GM12874 (cell line): ENCODE data around the gene SYT9.

Experiments used
- TF ChIP-seq, protein P1 (sequence below): IDR thresholded peaks from 2 replicates; pipeline ENCODE4 v1.5.1; 2011; ENCODE audit warnings: low read depth, mild to moderate bottlenecking, control low read depth, low read length, moderate library complexity; ENCODE audit not compliant: insufficient read depth

Gene SYT9

DNA sequence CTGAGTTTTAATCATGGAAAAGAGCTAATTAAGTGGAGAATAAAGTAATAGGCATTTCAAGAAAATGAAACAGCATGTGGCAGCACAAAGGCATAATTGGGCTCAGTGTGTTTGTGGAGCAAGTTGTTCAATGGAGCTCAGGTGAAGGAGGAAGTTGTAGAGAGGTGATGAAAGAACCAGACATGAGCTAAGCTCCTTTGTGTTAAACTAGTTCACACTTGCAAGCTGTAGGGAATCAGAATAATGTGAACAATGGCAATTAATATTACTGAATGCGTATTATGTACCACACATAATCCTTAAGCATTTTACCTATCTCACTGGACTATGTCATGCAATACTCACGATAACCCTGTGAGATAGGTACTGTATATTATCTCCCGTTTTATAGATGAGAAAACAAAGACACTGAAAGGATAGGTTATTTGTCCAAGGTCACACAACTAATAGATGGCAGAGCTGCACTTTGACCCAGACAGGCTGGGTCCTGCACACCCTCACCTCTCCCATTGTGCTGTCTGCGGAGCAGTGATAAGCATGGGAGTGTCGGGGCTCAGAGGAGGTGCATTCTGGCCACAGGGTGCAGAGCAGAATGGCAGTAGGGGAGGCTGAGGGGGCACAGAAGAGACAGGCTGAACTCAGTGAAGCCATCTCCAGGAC lies 242.5 kb downstream of the SYT9 start:
- TF ChIP-seq, protein P1, sequence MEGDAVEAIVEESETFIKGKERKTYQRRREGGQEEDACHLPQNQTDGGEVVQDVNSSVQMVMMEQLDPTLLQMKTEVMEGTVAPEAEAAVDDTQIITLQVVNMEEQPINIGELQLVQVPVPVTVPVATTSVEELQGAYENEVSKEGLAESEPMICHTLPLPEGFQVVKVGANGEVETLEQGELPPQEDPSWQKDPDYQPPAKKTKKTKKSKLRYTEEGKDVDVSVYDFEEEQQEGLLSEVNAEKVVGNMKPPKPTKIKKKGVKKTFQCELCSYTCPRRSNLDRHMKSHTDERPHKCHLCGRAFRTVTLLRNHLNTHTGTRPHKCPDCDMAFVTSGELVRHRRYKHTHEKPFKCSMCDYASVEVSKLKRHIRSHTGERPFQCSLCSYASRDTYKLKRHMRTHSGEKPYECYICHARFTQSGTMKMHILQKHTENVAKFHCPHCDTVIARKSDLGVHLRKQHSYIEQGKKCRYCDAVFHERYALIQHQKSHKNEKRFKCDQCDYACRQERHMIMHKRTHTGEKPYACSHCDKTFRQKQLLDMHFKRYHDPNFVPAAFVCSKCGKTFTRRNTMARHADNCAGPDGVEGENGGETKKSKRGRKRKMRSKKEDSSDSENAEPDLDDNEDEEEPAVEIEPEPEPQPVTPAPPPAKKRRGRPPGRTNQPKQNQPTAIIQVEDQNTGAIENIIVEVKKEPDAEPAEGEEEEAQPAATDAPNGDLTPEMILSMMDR = no peak

DNA sequence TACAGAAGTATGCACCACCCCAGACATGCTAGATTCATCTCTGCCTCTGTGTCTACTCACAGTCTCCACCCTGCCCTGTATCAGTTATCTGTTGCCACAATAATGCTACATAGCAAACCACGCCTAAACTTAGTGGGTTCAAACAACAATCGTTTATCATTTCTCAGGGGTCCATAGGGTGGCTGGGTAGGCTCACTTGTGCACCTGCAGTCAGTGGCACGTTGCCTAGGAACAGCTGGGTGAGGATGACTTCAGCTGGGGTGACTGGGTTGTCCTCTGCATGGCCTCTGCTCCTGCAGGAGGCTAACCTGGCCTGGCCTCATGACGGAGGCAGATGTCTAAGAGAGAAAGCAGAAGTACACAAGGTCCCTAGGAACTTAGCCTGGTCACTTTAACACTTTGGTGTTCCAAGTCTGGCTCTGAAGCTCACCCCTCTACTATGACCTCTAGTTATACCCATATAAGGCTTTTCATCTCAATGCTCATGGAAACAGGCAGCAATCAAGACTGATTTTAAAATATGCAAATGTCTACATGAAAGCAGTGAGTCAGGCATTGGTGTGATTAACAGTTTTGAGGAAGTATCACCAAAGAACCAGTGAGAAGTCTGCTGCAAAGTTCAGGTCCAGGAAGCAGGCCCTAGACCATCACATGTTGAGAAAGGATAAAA lies 244.3 kb downstream of the SYT9 start:
- TF ChIP-seq, protein P1 = no peak

DNA sequence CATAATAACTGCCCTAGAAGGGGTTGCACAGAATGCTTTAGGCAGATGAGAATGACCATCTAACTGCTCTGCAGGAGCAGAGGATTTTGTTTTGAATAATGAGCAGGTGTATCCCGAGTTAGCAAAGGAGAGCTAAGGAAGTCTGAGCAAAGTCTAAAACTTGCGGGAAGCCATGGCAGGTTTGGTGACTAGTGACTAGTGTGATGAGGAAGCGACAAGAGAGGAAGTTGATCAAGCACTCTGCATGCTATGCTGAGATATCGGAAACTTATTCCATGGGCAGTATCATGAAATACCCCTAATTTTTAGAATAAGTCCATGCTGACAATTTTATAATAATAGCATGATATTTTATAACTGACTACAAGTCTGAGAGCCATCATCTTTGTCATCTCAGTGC lies 246.5 kb downstream of the SYT9 start:
- TF ChIP-seq, protein P1 = no peak

DNA sequence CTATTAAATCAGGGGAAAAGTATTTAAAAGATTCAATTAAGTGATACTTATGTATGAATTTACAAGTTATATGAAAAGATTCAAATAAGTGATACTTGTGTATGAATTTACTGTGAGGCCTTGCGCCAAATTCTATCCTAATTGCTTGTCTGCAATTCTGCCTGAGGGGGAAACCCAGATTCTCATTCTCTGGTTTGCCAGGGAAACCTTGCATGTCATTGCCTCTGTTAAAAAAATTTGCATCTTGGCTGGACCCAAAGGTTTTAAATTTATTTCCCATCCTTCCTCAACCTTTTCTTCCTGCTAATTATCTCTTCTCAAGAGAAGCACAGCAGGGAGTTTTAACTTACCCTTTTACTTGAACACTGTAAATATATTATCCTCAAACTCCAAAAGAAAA lies 247.4 kb downstream of the SYT9 start:
- TF ChIP-seq, protein P1 = no peak

DNA sequence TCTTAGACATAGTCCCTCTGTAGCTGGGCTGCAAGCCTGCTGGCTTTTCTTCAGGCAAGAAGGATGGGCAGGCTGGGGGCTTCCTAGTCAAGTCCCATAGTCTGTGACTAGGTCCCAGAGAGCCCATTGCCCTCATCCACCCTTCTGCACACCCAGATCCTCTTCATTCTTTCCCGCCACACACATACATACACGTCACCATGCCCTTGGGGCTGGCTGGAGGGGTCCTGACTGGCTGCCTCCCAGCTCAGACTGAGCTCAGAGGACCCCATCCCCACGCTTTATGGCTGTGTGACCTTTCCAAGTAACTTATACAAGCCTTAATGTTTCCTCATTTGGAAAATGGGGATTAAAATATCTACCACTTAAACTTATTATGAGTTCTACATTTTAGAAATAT lies 248.5 kb downstream of the SYT9 start:
- TF ChIP-seq, protein P1 = no peak

DNA sequence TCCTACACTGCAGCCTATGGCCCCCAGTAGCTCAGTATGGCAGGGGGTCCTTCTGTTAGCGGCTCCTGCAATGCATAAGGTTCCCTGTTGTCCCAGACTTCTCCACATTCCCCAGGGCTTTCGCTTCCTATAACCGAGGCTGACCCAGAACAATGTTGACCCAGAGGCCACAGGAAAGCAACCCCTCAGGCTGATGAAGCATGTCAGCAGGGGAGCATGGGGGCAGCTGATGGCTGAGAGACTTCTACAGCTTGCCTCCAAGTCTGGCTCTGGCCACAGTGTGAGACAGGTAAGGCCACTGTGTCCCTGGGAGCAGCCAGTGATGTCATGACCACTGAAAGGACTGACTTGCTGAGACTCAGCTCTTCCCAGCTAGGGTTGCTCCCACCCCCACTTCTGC lies 249.5 kb downstream of the SYT9 start:
- TF ChIP-seq, protein P1 = no peak

DNA sequence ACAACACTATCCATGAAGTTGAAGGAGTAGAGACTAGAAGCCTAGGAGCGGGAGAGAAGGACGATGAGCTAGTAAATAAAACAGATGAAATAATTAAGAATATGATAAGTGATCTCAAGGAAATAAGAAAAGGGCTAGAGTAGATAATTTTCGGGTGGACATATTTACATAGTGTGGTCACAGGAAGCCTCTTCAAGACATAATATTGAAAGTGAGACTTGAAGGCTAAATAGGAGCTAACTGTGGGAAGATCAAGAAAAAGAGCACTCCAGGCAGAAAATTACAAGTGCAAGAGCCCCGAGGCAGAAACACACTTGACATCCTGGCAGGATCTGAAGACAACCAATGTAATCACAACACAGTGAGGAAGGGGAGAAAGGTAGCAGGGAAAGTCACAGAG lies 250.2 kb downstream of the SYT9 start:
- TF ChIP-seq, protein P1 = no peak
